Activated naive CD8-positive, alpha-beta T cell (primary cell): ENCODE results near the gene PPP2R1B.

Experiments
- H3K27ac Mint-ChIP-seq: one replicate; pipeline ENCODE4 v1.8.0; 2021; ENCODE audit warnings: mixed read lengths
- H3K27me3 Mint-ChIP-seq: one replicate; pipeline ENCODE4 v1.8.0; 2021; ENCODE audit warnings: mixed read lengths
- H3K36me3 Mint-ChIP-seq: one replicate; pipeline ENCODE4 v1.8.0; 2021; ENCODE audit warnings: mixed read lengths
- H3K4me1 Mint-ChIP-seq: one replicate; pipeline ENCODE4 v1.8.0; 2021; ENCODE audit warnings: low read depth, mixed read lengths
- H3K4me3 Mint-ChIP-seq: one replicate; pipeline ENCODE4 v1.8.0; 2021; ENCODE audit warnings: mild to moderate bottlenecking, mixed read lengths
- H3K9me3 Mint-ChIP-seq: one replicate; pipeline ENCODE4 v1.8.0; 2021; ENCODE audit warnings: low read depth, mixed read lengths

The PPP2R1B gene

GRCh38 chr11:111743700-111744099 is 22.5 kb downstream of the PPP2R1B start:
- Mint-ChIP-seq H3K4me3 (no peak overlapping the region), H3K4me1 (no peaks in the 10 kb centered on the region), H3K36me3 (peaks cover 16% of the 10 kb centered on the region), H3K27ac (no peak overlapping the region), H3K27me3 (no peaks in the 10 kb centered on the region), H3K9me3 (no peaks in the 10 kb centered on the region)

- no peaks in the 10 kb centered on the region for H3K9me3 Mint-ChIP-seq
- no peak overlapping the region for H3K27ac Mint-ChIP-seq
- H3K4me3 Mint-ChIP-seq = no peak overlapping the region
- H3K27me3 Mint-ChIP-seq = no peaks in the 10 kb centered on the region
- peaks cover 6% of the 10 kb centered on the region for H3K36me3 Mint-ChIP-seq
- H3K4me1 Mint-ChIP-seq = peaks cover under 1% of the 10 kb centered on the region
Observed at GRCh38 chr11:111741751-111742150, 24.4 kb downstream of the PPP2R1B start.

GRCh38 chr11:111739299-111739698 is 26.9 kb downstream of the PPP2R1B start:
- peaks cover 4% of the 10 kb centered on the region for H3K4me1 Mint-ChIP-seq

GRCh38 chr11:111737444-111738210 is 28.6 kb downstream of the PPP2R1B start:
- Mint-ChIP-seq H3K9me3 (no peaks in the 10 kb centered on the region), H3K27me3 (no peaks in the 10 kb centered on the region), H3K4me1 (peaks cover 4% of the 10 kb centered on the region), H3K36me3 (no peaks in the 10 kb centered on the region), H3K4me3 (no peak overlapping the region), H3K27ac (no peak overlapping the region)

More at GRCh38 chr11:111739299-111739698, 26.9 kb downstream of the PPP2R1B start:
- no peak overlapping the region for H3K4me3 Mint-ChIP-seq
- no peaks in the 10 kb centered on the region for H3K36me3 Mint-ChIP-seq
- no peaks in the 10 kb centered on the region for H3K27me3 Mint-ChIP-seq
- no peaks in the 10 kb centered on the region for H3K9me3 Mint-ChIP-seq
- no peak overlapping the region for H3K27ac Mint-ChIP-seq

GRCh38 chr11:111736621-111737443 is 29.4 kb downstream of the PPP2R1B start:
- Mint-ChIP-seq H3K27me3 (no peaks in the 10 kb centered on the region), H3K4me3 (no peak overlapping the region), H3K4me1 (peaks cover 4% of the 10 kb centered on the region), H3K9me3 (no peaks in the 10 kb centered on the region), H3K27ac (no peak overlapping the region), H3K36me3 (no peaks in the 10 kb centered on the region)

- H3K4me3 Mint-ChIP-seq = no peak overlapping the region
- H3K4me1 Mint-ChIP-seq = peaks cover 4% of the 10 kb centered on the region
- no peaks in the 10 kb centered on the region for H3K27me3 Mint-ChIP-seq
- H3K27ac Mint-ChIP-seq = no peak overlapping the region
- H3K36me3 Mint-ChIP-seq = no peaks in the 10 kb centered on the region
- H3K9me3 Mint-ChIP-seq = no peaks in the 10 kb centered on the region
Observed at GRCh38 chr11:111736181-111736590, 30.0 kb downstream of the PPP2R1B start.

GRCh38 chr11:111735262-111736116 is 30.7 kb downstream of the PPP2R1B start:
- Mint-ChIP-seq H3K27ac (no peak overlapping the region), H3K9me3 (no peaks in the 10 kb centered on the region), H3K27me3 (no peaks in the 10 kb centered on the region), H3K4me1 (peaks cover 4% of the 10 kb centered on the region), H3K4me3 (no peak overlapping the region), H3K36me3 (no peaks in the 10 kb centered on the region)

- Mint-ChIP-seq H3K36me3 (no peaks in the 10 kb centered on the region), H3K9me3 (no peaks in the 10 kb centered on the region), H3K27me3 (no peaks in the 10 kb centered on the region), H3K4me3 (no peak overlapping the region), H3K27ac (no peak overlapping the region), H3K4me1 (peaks cover 4% of the 10 kb centered on the region)
Observed at GRCh38 chr11:111734954-111735261, 31.3 kb downstream of the PPP2R1B start.

GRCh38 chr11:111734101-111734953 is 31.9 kb downstream of the PPP2R1B start:
- Mint-ChIP-seq H3K9me3 (no peaks in the 10 kb centered on the region), H3K36me3 (no peaks in the 10 kb centered on the region), H3K27me3 (no peaks in the 10 kb centered on the region), H3K4me3 (no peak overlapping the region), H3K4me1 (peaks cover 4% of the 10 kb centered on the region), H3K27ac (no peak overlapping the region)

GRCh38 chr11:111733611-111734088 is 32.5 kb downstream of the PPP2R1B start:
- Mint-ChIP-seq H3K36me3 (peaks cover 3% of the 10 kb centered on the region), H3K4me3 (no peak overlapping the region), H3K4me1 (peaks cover 4% of the 10 kb centered on the region), H3K27me3 (no peaks in the 10 kb centered on the region), H3K27ac (no peak overlapping the region), H3K9me3 (no peaks in the 10 kb centered on the region)

- Mint-ChIP-seq H3K27me3 (no peaks in the 10 kb centered on the region), H3K4me3 (no peak overlapping the region), H3K36me3 (peaks cover 3% of the 10 kb centered on the region), H3K27ac (no peak overlapping the region), H3K4me1 (peaks cover 4% of the 10 kb centered on the region), H3K9me3 (no peaks in the 10 kb centered on the region)
Observed at GRCh38 chr11:111733016-111733415, 33.2 kb downstream of the PPP2R1B start.

- Mint-ChIP-seq H3K36me3 (peaks cover 3% of the 10 kb centered on the region), H3K4me3 (no peak overlapping the region), H3K27ac (no peak overlapping the region), H3K9me3 (no peaks in the 10 kb centered on the region), H3K4me1 (peaks cover 4% of the 10 kb centered on the region), H3K27me3 (no peaks in the 10 kb centered on the region)
Observed at GRCh38 chr11:111731821-111732220, 34.4 kb downstream of the PPP2R1B start.

GRCh38 chr11:111730871-111731591 is 35.2 kb downstream of the PPP2R1B start:
- H3K9me3 Mint-ChIP-seq = no peaks in the 10 kb centered on the region
- H3K27me3 Mint-ChIP-seq = no peaks in the 10 kb centered on the region
- H3K4me1 Mint-ChIP-seq = peaks cover 2% of the 10 kb centered on the region
- no peak overlapping the region for H3K27ac Mint-ChIP-seq
- H3K36me3 Mint-ChIP-seq = peaks cover 3% of the 10 kb centered on the region
- no peak overlapping the region for H3K4me3 Mint-ChIP-seq
